SU-DHL-6 (cell line): ENCODE results near the gene NACAD.
A peak's percentile ranks its signal among the peaks of the same experiment; 100 is the strongest.
"Not testable (repeated sequence)": the region's sequence is repeated elsewhere in the genome, so short reads cannot be mapped to it uniquely, and the experiment has no call there.

Experiments
- H2AFZ ChIP-seq: fragments of 200-600 bp; sonication (generic); 2 replicates; pipeline ENCODE4 v1.6.1; 2014; ENCODE audit warnings: low read depth, mild to moderate bottlenecking, moderate library complexity, mixed read lengths, antibody characterized with exemption, low read length; ENCODE audit not compliant: severe bottlenecking
- H3F3A ChIP-seq: fragments of 200-600 bp; shearing (Covaris generic); 2 replicates; pipeline ENCODE4 v1.6.0; 2016; ENCODE audit warnings: antibody characterized with exemption, mild to moderate bottlenecking; ENCODE audit not compliant: insufficient read depth
- H3K27ac ChIP-seq: fragments of 200-600 bp; sonication (generic); 2 replicates; pipeline ENCODE4 v1.5.1; 2016; ENCODE audit warnings: low read depth, mild to moderate bottlenecking, low read length, moderate library complexity, mixed read lengths
- H3K27me3 ChIP-seq: fragments of 200-600 bp; sonication (generic), shearing (Covaris generic); 2 replicates; pipeline ENCODE4 v1.6.0; 2014; ENCODE audit warnings: mild to moderate bottlenecking, low read length
- H3K36me3 ChIP-seq: fragments of 200-600 bp; sonication (generic); 2 replicates; pipeline ENCODE4 v1.6.1; 2014; ENCODE audit warnings: mild to moderate bottlenecking, low read length, mixed read lengths
- H3K4me2 ChIP-seq: fragments of 300-600, 200-600 bp; shearing (Covaris generic), sonication (generic); 2 replicates; pipeline ENCODE4 v1.6.0; 2014; ENCODE audit warnings: low read length, low read depth, mild to moderate bottlenecking; ENCODE audit not compliant: poor library complexity, severe bottlenecking
- H3K4me3 ChIP-seq: fragments of 200-600 bp; sonication (generic); 2 replicates; pipeline ENCODE4 v1.5.1; 2014; ENCODE audit warnings: antibody characterized with exemption, low read length, mild to moderate bottlenecking, mixed read lengths; ENCODE audit not compliant: insufficient read depth, poor library complexity, severe bottlenecking
- H3K79me2 ChIP-seq: fragments of 200-600 bp; sonication (generic); 2 replicates; pipeline ENCODE4 v1.6.1; 2014; ENCODE audit warnings: mild to moderate bottlenecking, low read length, moderate library complexity; ENCODE audit not compliant: insufficient read depth
- H3K9ac ChIP-seq: fragments of 200-600 bp; sonication (generic); 2 replicates; pipeline ENCODE4 v1.7.0; 2014; ENCODE audit warnings: mild to moderate bottlenecking, low read length
- H3K9me2 ChIP-seq: fragments of 200-600 bp; sonication (generic); replicated peaks from 2 replicates; pipeline ENCODE4 v1.6.1; 2014; ENCODE audit warnings: low read length; ENCODE audit not compliant: insufficient read depth
- H3K9me3 ChIP-seq: fragments of 200-600 bp; sonication (generic); 2 replicates; pipeline ENCODE4 v1.6.1; 2014; ENCODE audit warnings: low read length, mixed read lengths; ENCODE audit not compliant: insufficient read depth
- H4K20me1 ChIP-seq: fragments of 200-600 bp; sonication (generic); 2 replicates; pipeline ENCODE4 v1.6.1; 2014; ENCODE audit warnings: low read depth, mild to moderate bottlenecking, antibody characterized with exemption, low read length, moderate library complexity, mixed read lengths
- CTCF ChIP-seq: fragments of 200-600 bp; sonication (generic); IDR thresholded peaks from one replicate; pipeline ENCODE4 v1.5.1; 2017; ENCODE audit warnings: antibody characterized with exemption, mild to moderate bottlenecking, low read length, moderate library complexity; ENCODE audit not compliant: insufficient read depth, poor library complexity, severe bottlenecking
- EZH2phosphoT487 ChIP-seq: fragments of 200-600 bp; sonication (generic), shearing (Covaris generic); conservative IDR thresholded peaks from 2 replicates; pipeline ENCODE4 v1.6.1; 2018; ENCODE audit warnings: mild to moderate bottlenecking, antibody characterized with exemption, low read length, moderate library complexity, mixed read lengths

Gene NACAD

GRCh38 chr7:45116048-45116447, 27.3 kb upstream of the NACAD start:
- peaks cover 9% of the 10 kb centered on the region; the same call in 1 of the 2 replicates for H3F3A ChIP-seq
- H3K27me3 ChIP-seq: no peaks in the 10 kb centered on the region
- no peak overlapping the region for H2AFZ ChIP-seq
- TF ChIP-seq EZH2phosphoT487 (0 out of 2 replicates have a peak, but pooled peaks have one; percentile 69), CTCF (no peak)
- no peak overlapping the region for H3K9ac ChIP-seq
- H3K27ac ChIP-seq: no peak overlapping the region
- peaks cover 4% of the 10 kb centered on the region for H3K79me2 ChIP-seq
- no peaks in the 10 kb centered on the region for H3K9me2 ChIP-seq
- no peaks in the 10 kb centered on the region for H4K20me1 ChIP-seq
- no peak overlapping the region for H3K4me2 ChIP-seq
- no peak overlapping the region for H3K4me3 ChIP-seq
- no peaks in the 10 kb centered on the region for H3K9me3 ChIP-seq
- no peaks in the 10 kb centered on the region for H3K36me3 ChIP-seq

GRCh38 chr7:45114926-45115325, 26.2 kb upstream of the NACAD start:
- no peaks in the 10 kb centered on the region for H4K20me1 ChIP-seq
- H3K4me2 ChIP-seq: no peak overlapping the region
- H3K36me3 ChIP-seq: no peaks in the 10 kb centered on the region
- H3K79me2 ChIP-seq: peaks cover 15% of the 10 kb centered on the region
- no peaks in the 10 kb centered on the region for H3K9me2 ChIP-seq
- peaks cover 9% of the 10 kb centered on the region; the same call in 1 of the 2 replicates for H3F3A ChIP-seq
- H3K4me3 ChIP-seq: no peak overlapping the region
- TF ChIP-seq CTCF (no peak), EZH2phosphoT487 (no peak)
- no peak overlapping the region for H3K27ac ChIP-seq
- H3K27me3 ChIP-seq: no peaks in the 10 kb centered on the region
- no peaks in the 10 kb centered on the region for H3K9me3 ChIP-seq
- no peak overlapping the region for H3K9ac ChIP-seq
- no peak overlapping the region for H2AFZ ChIP-seq

GRCh38 chr7:45114257-45114656, 25.5 kb upstream of the NACAD start:
- H3K9ac ChIP-seq, H2AFZ ChIP-seq, H3K9me2 ChIP-seq, H3K4me2 ChIP-seq, H3K9me3 ChIP-seq, H3K36me3 ChIP-seq, H3K4me3 ChIP-seq, H3K27me3 ChIP-seq, H4K20me1 ChIP-seq, H3F3A ChIP-seq, H3K27ac ChIP-seq: not testable (repeated sequence)
- H3K79me2 ChIP-seq: peaks cover 22% of the 10 kb centered on the region

GRCh38 chr7:45112648-45113047, 23.9 kb upstream of the NACAD start:
- TF ChIP-seq CTCF (no peak), EZH2phosphoT487 (no peak)
- peak overlapping the region; percentile 59 for H3K4me2 ChIP-seq
- H3K36me3 ChIP-seq: peaks cover 7% of the 10 kb centered on the region; the same call in 1 of the 2 replicates
- no peaks in the 10 kb centered on the region for H3K9me3 ChIP-seq
- peaks cover 9% of the 10 kb centered on the region; the same call in 1 of the 2 replicates for H3F3A ChIP-seq
- H4K20me1 ChIP-seq: peaks cover 16% of the 10 kb centered on the region; the same call in 1 of the 2 replicates
- no peak overlapping the region for H3K4me3 ChIP-seq
- no peak overlapping the region for H3K9ac ChIP-seq
- H2AFZ ChIP-seq: no peak overlapping the region
- no peaks in the 10 kb centered on the region for H3K9me2 ChIP-seq
- no peak overlapping the region for H3K27ac ChIP-seq
- H3K27me3 ChIP-seq: no peaks in the 10 kb centered on the region
- peaks cover 38% of the 10 kb centered on the region for H3K79me2 ChIP-seq
